ENCODE measurements around the gene DNAJC13.

The DNAJC13 gene

GRCh38 chr3:132499071-132499470 lies 81.8 kb downstream of the DNAJC13 start:
- H3K4me3 Mint-ChIP-seq = no peak overlapping the region
- peaks cover 52% of the 10 kb centered on the region for H3K36me3 Mint-ChIP-seq
- H3K4me1 Mint-ChIP-seq = no peaks in the 10 kb centered on the region
- ATAC-seq = no peak
- H3K27me3 Mint-ChIP-seq = no peaks in the 10 kb centered on the region
- no peak overlapping the region for H3K27ac Mint-ChIP-seq
- no peaks in the 10 kb centered on the region for H3K9me3 Mint-ChIP-seq

- H3K27ac Mint-ChIP-seq = no peak overlapping the region
- H3K4me1 Mint-ChIP-seq = no peaks in the 10 kb centered on the region
- ATAC-seq = no peak
- H3K36me3 Mint-ChIP-seq = peaks cover 63% of the 10 kb centered on the region
- H3K9me3 Mint-ChIP-seq = no peaks in the 10 kb centered on the region
- no peak overlapping the region for H3K4me3 Mint-ChIP-seq
- H3K27me3 Mint-ChIP-seq = no peaks in the 10 kb centered on the region
Observed at GRCh38 chr3:132503559-132503958, 86.3 kb downstream of the DNAJC13 start.

GRCh38 chr3:132504375-132504933 lies 87.2 kb downstream of the DNAJC13 start:
- no peak overlapping the region for H3K4me3 Mint-ChIP-seq
- no peaks in the 10 kb centered on the region for H3K9me3 Mint-ChIP-seq
- no peak overlapping the region for H3K27ac Mint-ChIP-seq
- peaks cover 72% of the 10 kb centered on the region for H3K36me3 Mint-ChIP-seq
- ATAC-seq = no peak
- no peaks in the 10 kb centered on the region for H3K27me3 Mint-ChIP-seq
- no peaks in the 10 kb centered on the region for H3K4me1 Mint-ChIP-seq

GRCh38 chr3:132507657-132508056 lies 90.4 kb downstream of the DNAJC13 start:
- ATAC-seq = no peak
- Mint-ChIP-seq H3K4me3 (no peak overlapping the region), H3K9me3 (no peaks in the 10 kb centered on the region), H3K27ac (no peak overlapping the region), H3K27me3 (no peaks in the 10 kb centered on the region), H3K36me3 (peaks cover 64% of the 10 kb centered on the region), H3K4me1 (no peaks in the 10 kb centered on the region)

GRCh38 chr3:132509096-132509495 lies 91.8 kb downstream of the DNAJC13 start:
- no peak overlapping the region for H3K4me3 Mint-ChIP-seq
- H3K27ac Mint-ChIP-seq = no peak overlapping the region
- no peaks in the 10 kb centered on the region for H3K4me1 Mint-ChIP-seq
- ATAC-seq = no peak
- no peaks in the 10 kb centered on the region for H3K27me3 Mint-ChIP-seq
- H3K9me3 Mint-ChIP-seq = no peaks in the 10 kb centered on the region
- peaks cover 65% of the 10 kb centered on the region for H3K36me3 Mint-ChIP-seq

- H3K9me3 Mint-ChIP-seq = no peaks in the 10 kb centered on the region
- no peak overlapping the region for H3K4me3 Mint-ChIP-seq
- no peak overlapping the region for H3K27ac Mint-ChIP-seq
- no peaks in the 10 kb centered on the region for H3K4me1 Mint-ChIP-seq
- no peaks in the 10 kb centered on the region for H3K27me3 Mint-ChIP-seq
- no peak for ATAC-seq
- H3K36me3 Mint-ChIP-seq = peaks cover 69% of the 10 kb centered on the region
Observed at GRCh38 chr3:132509506-132509905, 92.2 kb downstream of the DNAJC13 start.

- Mint-ChIP-seq H3K27ac (no peak overlapping the region), H3K4me1 (no peaks in the 10 kb centered on the region), H3K9me3 (no peaks in the 10 kb centered on the region), H3K4me3 (no peak overlapping the region), H3K36me3 (peaks cover 75% of the 10 kb centered on the region), H3K27me3 (no peaks in the 10 kb centered on the region)
- ATAC-seq = no peak
Observed at GRCh38 chr3:132513057-132513456, 95.8 kb downstream of the DNAJC13 start.

GRCh38 chr3:132517311-132517710 lies 100.0 kb downstream of the DNAJC13 start:
- no peaks in the 10 kb centered on the region for H3K4me1 Mint-ChIP-seq
- no peak overlapping the region for H3K27ac Mint-ChIP-seq
- H3K4me3 Mint-ChIP-seq = no peak overlapping the region
- H3K27me3 Mint-ChIP-seq = no peaks in the 10 kb centered on the region
- ATAC-seq = no peak
- H3K36me3 Mint-ChIP-seq = peaks cover 74% of the 10 kb centered on the region
- no peaks in the 10 kb centered on the region for H3K9me3 Mint-ChIP-seq

GRCh38 chr3:132519914-132520313 lies 102.6 kb downstream of the DNAJC13 start:
- Mint-ChIP-seq H3K4me1 (no peaks in the 10 kb centered on the region), H3K27me3 (no peaks in the 10 kb centered on the region), H3K36me3 (peaks cover 69% of the 10 kb centered on the region), H3K27ac (no peak overlapping the region), H3K9me3 (no peaks in the 10 kb centered on the region), H3K4me3 (no peak overlapping the region)
- no peak for ATAC-seq

GRCh38 chr3:132521901-132522300 lies 104.6 kb downstream of the DNAJC13 start:
- Mint-ChIP-seq H3K27ac (no peak overlapping the region), H3K9me3 (no peaks in the 10 kb centered on the region), H3K27me3 (no peaks in the 10 kb centered on the region), H3K36me3 (peaks cover 61% of the 10 kb centered on the region), H3K4me1 (no peaks in the 10 kb centered on the region), H3K4me3 (no peak overlapping the region)
- no peak for ATAC-seq

GRCh38 chr3:132522353-132522752 lies 105.1 kb downstream of the DNAJC13 start:
- Mint-ChIP-seq H3K4me3 (no peak overlapping the region), H3K9me3 (no peaks in the 10 kb centered on the region), H3K27ac (no peak overlapping the region), H3K36me3 (peaks cover 57% of the 10 kb centered on the region), H3K27me3 (no peaks in the 10 kb centered on the region), H3K4me1 (no peaks in the 10 kb centered on the region)
- no peak for ATAC-seq

GRCh38 chr3:132530624-132531023 lies 113.3 kb downstream of the DNAJC13 start:
- H3K27ac Mint-ChIP-seq = no peak overlapping the region
- no peak overlapping the region for H3K4me3 Mint-ChIP-seq
- no peaks in the 10 kb centered on the region for H3K4me1 Mint-ChIP-seq
- H3K9me3 Mint-ChIP-seq = no peaks in the 10 kb centered on the region
- ATAC-seq = no peak
- H3K36me3 Mint-ChIP-seq = peaks cover 58% of the 10 kb centered on the region
- H3K27me3 Mint-ChIP-seq = no peaks in the 10 kb centered on the region

- no peaks in the 10 kb centered on the region for H3K9me3 Mint-ChIP-seq
- peaks cover 73% of the 10 kb centered on the region for H3K36me3 Mint-ChIP-seq
- no peak for ATAC-seq
- peaks cover 6% of the 10 kb centered on the region for H3K4me1 Mint-ChIP-seq
- no peaks in the 10 kb centered on the region for H3K27me3 Mint-ChIP-seq
- no peak overlapping the region for H3K4me3 Mint-ChIP-seq
- H3K27ac Mint-ChIP-seq = peak overlapping the region; percentile 19
Observed at GRCh38 chr3:132535575-132536441, 118.5 kb downstream of the DNAJC13 start.

GRCh38 chr3:132536442-132537153 lies 119.3 kb downstream of the DNAJC13 start:
- Mint-ChIP-seq H3K36me3 (peaks cover 71% of the 10 kb centered on the region), H3K4me3 (no peak overlapping the region), H3K27me3 (no peaks in the 10 kb centered on the region), H3K4me1 (peaks cover 6% of the 10 kb centered on the region), H3K9me3 (no peaks in the 10 kb centered on the region), H3K27ac (peak overlapping the region; percentile 19)
- ATAC-seq = no peak

- Mint-ChIP-seq H3K36me3 (peaks cover 69% of the 10 kb centered on the region), H3K4me1 (peaks cover 13% of the 10 kb centered on the region), H3K27me3 (no peaks in the 10 kb centered on the region), H3K9me3 (no peaks in the 10 kb centered on the region), H3K4me3 (no peak overlapping the region), H3K27ac (no peak overlapping the region)
- no peak for ATAC-seq
Observed at GRCh38 chr3:132537297-132537696, 120.0 kb downstream of the DNAJC13 start.
